Measurements from ENCODE around the gene AMIGO1. TPM values are rescaled to one million over a fixed set of nuclear protein-coding genes. Genes with fewer than 3 reads are reported as not detected.

Gene AMIGO1
- total and polyA plus RNA-seq, 8 donors, result 1.6 to 5.8 (median 5.0) TPM

DNA sequence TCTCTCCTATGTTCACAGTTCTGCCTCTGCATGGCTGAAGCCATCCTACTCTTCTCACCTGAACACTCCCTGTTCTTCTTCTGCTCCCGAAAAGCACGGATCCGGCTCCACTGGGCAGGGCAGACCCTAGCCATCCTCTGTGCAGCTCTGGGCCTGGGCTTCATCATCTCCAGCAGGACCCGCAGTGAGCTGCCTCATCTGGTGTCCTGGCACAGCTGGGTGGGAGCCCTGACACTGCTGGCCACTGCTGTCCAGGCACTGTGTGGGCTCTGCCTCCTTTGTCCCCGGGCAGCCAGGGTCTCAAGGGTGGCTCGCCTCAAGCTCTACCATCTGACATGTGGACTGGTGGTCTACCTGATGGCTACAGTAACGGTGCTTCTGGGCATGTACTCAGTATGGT, 13.8 kb downstream of the AMIGO1 start:
- ATAC-seq, result no peak

DNA sequence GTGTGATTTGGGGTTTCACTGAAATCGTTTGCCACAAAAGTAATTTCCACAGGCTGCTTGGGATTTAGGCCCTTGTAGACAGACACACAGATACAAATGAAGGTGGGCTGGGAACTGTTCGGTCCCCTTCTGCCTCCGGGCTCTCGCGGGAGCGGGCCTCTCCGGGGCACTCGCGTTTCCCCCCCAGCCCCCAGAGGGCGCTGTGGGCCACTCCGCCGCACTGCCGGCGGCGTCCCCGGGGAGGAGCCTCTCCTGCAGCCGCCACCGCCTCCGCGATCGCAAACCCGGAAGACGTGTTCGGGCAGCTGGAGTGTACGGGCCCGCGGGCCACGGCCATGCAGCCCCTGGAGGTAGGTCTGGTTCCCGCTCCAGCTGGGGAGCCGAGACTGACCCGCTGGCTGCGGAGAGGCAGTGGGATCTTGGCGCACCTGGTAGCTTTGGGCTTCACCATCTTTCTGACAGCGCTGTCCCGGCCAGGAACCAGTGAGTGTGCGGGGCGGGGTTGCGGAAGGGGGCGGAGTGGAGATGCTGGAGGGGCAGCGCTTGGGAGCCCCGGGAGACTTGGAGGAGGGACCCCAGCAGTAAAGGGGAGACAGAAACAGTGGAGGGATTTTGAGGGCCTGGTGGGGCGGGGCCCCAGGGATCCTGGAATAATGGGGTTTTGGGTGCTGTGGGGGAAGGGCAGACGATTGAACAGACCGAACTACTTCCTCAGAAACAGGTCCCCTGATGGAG, 15.6 kb downstream of the AMIGO1 start, which contains the start of gene CYB561D1:
CYB561D1 (plus strand) TSS at position 290 of the 735 bp plus-strand sequence; CDS start at position 336, 46 bp downstream.
- Histone ChIP-seq H3K36me3 (peaks cover 0 to 10% (median 3%) of the 10 kb centered on the region in 3 donors), H3K27ac (peak within 1 kb of the TSS in 2 of 4 donors; percentile 28 to 73), H3K9me3 (no peaks in the 10 kb centered on the region), H3K4me3 (peak within 1 kb of the TSS; percentile 58 to 100 (median 82)), H3K4me1 (peaks cover 0 to 7% (median 6%) of the 10 kb centered on the region in 3 donors), H3K27me3 (no peaks in the 10 kb centered on the region)
- intact Hi-C loops (cut with DNase I), result loop anchor here in 1 of 3 donors (5.0 kb wide), 1 partner anchor 38 kb away; no protein-coding TSS in a partner anchor
- WGBS, 2 donors, result 0% methylated on average over 42 to 44 of the region's 44 CpGs
- TF ChIP-seq, protein P1, sequence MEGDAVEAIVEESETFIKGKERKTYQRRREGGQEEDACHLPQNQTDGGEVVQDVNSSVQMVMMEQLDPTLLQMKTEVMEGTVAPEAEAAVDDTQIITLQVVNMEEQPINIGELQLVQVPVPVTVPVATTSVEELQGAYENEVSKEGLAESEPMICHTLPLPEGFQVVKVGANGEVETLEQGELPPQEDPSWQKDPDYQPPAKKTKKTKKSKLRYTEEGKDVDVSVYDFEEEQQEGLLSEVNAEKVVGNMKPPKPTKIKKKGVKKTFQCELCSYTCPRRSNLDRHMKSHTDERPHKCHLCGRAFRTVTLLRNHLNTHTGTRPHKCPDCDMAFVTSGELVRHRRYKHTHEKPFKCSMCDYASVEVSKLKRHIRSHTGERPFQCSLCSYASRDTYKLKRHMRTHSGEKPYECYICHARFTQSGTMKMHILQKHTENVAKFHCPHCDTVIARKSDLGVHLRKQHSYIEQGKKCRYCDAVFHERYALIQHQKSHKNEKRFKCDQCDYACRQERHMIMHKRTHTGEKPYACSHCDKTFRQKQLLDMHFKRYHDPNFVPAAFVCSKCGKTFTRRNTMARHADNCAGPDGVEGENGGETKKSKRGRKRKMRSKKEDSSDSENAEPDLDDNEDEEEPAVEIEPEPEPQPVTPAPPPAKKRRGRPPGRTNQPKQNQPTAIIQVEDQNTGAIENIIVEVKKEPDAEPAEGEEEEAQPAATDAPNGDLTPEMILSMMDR (IDR thresholded peaks at IDR 0.05), result peak; percentile 91 to 98 (median 96)
- ATAC-seq, result peak; percentile 95 to 98 (median 96)
- peak; percentile 83 to 96 (median 89) for DNase-seq
- FAIRE-seq, result no peak

More for the DNA sequence above, 13.8 kb downstream of the AMIGO1 start:
- Histone ChIP-seq H3K36me3 (peaks cover 0 to 10% (median 3%) of the 10 kb centered on the region in 3 donors), H3K27me3 (no peaks in the 10 kb centered on the region), H3K4me1 (peaks cover 0 to 7% (median 6%) of the 10 kb centered on the region in 3 donors), H3K4me3 (no peak overlapping the region), H3K27ac (no peak overlapping the region), H3K9me3 (no peaks in the 10 kb centered on the region)
- 85 to 89% methylated on average over 7 of the region's 7 CpGs for WGBS, 2 donors
- TF ChIP-seq, protein P1 (IDR thresholded peaks at IDR 0.05), result no peak
- intact Hi-C loops (cut with DNase I), result no loop called here
- FAIRE-seq (no peak), DNase-seq (no peak)

DNA sequence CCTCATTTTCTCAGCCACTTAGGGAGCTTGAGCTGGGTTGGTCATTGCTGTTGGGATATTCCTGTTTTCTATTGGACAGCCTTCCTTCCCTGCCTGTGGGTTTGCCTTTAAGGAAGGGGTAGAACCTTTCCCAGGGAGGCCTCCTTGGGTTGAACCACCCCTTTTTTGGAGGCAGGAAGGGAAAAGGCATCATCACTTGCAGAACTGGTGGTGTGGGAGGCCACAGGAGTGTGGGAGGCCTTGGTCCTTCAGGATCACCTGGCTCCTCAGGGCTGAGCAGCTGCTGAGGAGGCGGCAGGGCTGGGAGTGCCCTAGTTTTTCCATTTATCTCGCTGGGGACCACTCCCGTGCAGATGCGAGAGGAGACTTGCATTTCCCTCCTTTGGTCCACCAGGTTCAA, 16.3 kb downstream of the AMIGO1 start:
- Histone ChIP-seq H3K4me1 (peaks cover 0 to 7% (median 6%) of the 10 kb centered on the region in 3 donors), H3K4me3 (peak overlapping the region in 1 of 4 donors; percentile 88), H3K27me3 (no peaks in the 10 kb centered on the region), H3K36me3 (peaks cover 0 to 10% (median 3%) of the 10 kb centered on the region in 3 donors), H3K27ac (no peak overlapping the region), H3K9me3 (no peaks in the 10 kb centered on the region)
- WGBS, 2 donors, result 61 to 67% methylated on average over 4 of the region's 4 CpGs
- TF ChIP-seq, protein P1 (IDR thresholded peaks at IDR 0.05), result no peak
- no peak for DNase-seq
- ATAC-seq, result no peak
- FAIRE-seq, result no peak
- intact Hi-C loops (cut with DNase I), result loop anchor here in 1 of 3 donors (5.0 kb wide), 1 partner anchor 39 kb away; no protein-coding TSS in a partner anchor

DNA sequence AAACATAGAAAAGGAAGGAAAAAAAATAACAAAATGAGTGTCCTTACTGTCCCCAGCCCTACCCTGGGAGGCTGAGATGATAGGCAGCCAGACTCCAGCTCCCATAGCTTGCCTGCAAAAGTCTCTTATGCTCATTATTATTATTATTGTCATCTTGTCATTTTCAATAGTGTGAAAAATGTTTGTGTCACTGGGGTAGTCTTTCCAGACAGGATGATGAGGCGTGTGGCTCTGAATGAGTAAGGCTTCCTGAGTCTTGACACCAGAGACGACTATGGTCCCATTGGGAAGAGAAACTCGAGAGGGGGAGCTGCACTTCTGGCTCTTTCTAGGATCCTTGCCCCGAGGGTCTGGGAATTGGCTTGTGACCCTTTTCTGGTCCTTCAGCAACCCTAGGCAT, 16.7 kb downstream of the AMIGO1 start:
- Histone ChIP-seq H3K4me1 (peaks cover 0 to 7% (median 6%) of the 10 kb centered on the region in 3 donors), H3K27ac (no peak overlapping the region), H3K9me3 (no peaks in the 10 kb centered on the region), H3K27me3 (no peaks in the 10 kb centered on the region), H3K4me3 (no peak overlapping the region), H3K36me3 (peaks cover 0 to 10% (median 3%) of the 10 kb centered on the region in 3 donors)
- DNase-seq (no peak), FAIRE-seq (no peak), ATAC-seq (no peak)
- whole genome bisulfite sequencing, 2 donors, result 67 to 78% methylated on average over 4 of the region's 4 CpGs
- TF ChIP-seq, protein P1 (IDR thresholded peaks at IDR 0.05), result no peak
- intact Hi-C loops (cut with DNase I), result loop anchor here in 1 of 3 donors (5.0 kb wide), 1 partner anchor 40 kb away; no protein-coding TSS in a partner anchor

All from pancreas (tissue), 10 donors.